ENCODE results near the gene GAL3ST2. TPM values are rescaled to one million over a fixed set of nuclear protein-coding genes. Genes with fewer than 3 reads are reported as not detected.

GAL3ST2 gene
- total and polyA plus RNA-seq, 2 of the 8 experiments (the other 6 are each of a cell fraction or from before 2014, with no cell fraction given), result not detected

DNA sequence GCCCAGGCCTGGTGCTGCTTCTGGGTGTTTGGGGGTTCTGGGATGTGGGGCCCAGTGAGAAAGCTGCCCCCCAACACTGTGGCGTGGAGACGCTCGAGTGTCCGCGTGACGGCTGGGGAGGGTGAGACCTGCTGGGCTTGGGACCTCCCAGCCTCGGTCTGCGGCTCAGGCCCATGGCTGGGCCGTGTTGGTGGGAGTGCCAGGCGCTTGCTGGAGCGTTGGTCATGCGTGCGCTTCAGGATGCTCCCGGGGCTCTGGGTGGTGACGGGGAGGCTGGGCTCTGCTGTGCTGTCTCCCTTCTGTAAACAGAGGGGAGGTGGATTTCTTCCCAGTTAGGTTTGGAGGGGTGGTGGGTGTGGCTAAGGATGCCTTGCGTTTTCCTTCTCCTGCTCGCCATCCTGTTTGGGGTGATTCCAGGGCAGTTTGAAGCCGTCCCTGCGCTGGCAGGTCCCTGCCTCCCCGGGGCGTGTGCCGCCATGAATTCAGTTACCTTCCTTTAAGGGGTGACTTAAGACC, 606 bp downstream of the GAL3ST2 start (continued):
- TF ChIP-seq, protein P1, sequence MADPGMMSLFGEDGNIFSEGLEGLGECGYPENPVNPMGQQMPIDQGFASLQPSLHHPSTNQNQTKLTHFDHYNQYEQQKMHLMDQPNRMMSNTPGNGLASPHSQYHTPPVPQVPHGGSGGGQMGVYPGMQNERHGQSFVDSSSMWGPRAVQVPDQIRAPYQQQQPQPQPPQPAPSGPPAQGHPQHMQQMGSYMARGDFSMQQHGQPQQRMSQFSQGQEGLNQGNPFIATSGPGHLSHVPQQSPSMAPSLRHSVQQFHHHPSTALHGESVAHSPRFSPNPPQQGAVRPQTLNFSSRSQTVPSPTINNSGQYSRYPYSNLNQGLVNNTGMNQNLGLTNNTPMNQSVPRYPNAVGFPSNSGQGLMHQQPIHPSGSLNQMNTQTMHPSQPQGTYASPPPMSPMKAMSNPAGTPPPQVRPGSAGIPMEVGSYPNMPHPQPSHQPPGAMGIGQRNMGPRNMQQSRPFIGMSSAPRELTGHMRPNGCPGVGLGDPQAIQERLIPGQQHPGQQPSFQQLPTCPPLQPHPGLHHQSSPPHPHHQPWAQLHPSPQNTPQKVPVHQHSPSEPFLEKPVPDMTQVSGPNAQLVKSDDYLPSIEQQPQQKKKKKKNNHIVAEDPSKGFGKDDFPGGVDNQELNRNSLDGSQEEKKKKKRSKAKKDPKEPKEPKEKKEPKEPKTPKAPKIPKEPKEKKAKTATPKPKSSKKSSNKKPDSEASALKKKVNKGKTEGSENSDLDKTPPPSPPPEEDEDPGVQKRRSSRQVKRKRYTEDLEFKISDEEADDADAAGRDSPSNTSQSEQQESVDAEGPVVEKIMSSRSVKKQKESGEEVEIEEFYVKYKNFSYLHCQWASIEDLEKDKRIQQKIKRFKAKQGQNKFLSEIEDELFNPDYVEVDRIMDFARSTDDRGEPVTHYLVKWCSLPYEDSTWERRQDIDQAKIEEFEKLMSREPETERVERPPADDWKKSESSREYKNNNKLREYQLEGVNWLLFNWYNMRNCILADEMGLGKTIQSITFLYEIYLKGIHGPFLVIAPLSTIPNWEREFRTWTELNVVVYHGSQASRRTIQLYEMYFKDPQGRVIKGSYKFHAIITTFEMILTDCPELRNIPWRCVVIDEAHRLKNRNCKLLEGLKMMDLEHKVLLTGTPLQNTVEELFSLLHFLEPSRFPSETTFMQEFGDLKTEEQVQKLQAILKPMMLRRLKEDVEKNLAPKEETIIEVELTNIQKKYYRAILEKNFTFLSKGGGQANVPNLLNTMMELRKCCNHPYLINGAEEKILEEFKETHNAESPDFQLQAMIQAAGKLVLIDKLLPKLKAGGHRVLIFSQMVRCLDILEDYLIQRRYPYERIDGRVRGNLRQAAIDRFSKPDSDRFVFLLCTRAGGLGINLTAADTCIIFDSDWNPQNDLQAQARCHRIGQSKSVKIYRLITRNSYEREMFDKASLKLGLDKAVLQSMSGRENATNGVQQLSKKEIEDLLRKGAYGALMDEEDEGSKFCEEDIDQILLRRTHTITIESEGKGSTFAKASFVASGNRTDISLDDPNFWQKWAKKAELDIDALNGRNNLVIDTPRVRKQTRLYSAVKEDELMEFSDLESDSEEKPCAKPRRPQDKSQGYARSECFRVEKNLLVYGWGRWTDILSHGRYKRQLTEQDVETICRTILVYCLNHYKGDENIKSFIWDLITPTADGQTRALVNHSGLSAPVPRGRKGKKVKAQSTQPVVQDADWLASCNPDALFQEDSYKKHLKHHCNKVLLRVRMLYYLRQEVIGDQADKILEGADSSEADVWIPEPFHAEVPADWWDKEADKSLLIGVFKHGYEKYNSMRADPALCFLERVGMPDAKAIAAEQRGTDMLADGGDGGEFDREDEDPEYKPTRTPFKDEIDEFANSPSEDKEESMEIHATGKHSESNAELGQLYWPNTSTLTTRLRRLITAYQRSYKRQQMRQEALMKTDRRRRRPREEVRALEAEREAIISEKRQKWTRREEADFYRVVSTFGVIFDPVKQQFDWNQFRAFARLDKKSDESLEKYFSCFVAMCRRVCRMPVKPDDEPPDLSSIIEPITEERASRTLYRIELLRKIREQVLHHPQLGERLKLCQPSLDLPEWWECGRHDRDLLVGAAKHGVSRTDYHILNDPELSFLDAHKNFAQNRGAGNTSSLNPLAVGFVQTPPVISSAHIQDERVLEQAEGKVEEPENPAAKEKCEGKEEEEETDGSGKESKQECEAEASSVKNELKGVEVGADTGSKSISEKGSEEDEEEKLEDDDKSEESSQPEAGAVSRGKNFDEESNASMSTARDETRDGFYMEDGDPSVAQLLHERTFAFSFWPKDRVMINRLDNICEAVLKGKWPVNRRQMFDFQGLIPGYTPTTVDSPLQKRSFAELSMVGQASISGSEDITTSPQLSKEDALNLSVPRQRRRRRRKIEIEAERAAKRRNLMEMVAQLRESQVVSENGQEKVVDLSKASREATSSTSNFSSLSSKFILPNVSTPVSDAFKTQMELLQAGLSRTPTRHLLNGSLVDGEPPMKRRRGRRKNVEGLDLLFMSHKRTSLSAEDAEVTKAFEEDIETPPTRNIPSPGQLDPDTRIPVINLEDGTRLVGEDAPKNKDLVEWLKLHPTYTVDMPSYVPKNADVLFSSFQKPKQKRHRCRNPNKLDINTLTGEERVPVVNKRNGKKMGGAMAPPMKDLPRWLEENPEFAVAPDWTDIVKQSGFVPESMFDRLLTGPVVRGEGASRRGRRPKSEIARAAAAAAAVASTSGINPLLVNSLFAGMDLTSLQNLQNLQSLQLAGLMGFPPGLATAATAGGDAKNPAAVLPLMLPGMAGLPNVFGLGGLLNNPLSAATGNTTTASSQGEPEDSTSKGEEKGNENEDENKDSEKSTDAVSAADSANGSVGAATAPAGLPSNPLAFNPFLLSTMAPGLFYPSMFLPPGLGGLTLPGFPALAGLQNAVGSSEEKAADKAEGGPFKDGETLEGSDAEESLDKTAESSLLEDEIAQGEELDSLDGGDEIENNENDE (IDR thresholded peaks at IDR 0.05; ENCODE audit: insufficient replicate concordance, low read length), result no peak
- no peak for TF ChIP-seq TAF1 (IDR thresholded peaks at IDR 0.05; ENCODE audit: low read depth, low read length)
- TF ChIP-seq RNF2 (IDR thresholded peaks at IDR 0.05; ENCODE audit: borderline replicate concordance, low read depth, low read length, missing control alignments, poor library complexity, severe bottlenecking), result no peak
- TF ChIP-seq KDM4A (IDR thresholded peaks at IDR 0.05; ENCODE audit: low read depth, low read length, severe bottlenecking), result no peak
- no peak for TF ChIP-seq ATF2 (IDR thresholded peaks at IDR 0.05; ENCODE audit: low read length)
- no peak for TF ChIP-seq MAX (IDR thresholded peaks at IDR 0.05)
- TF ChIP-seq, protein P2, sequence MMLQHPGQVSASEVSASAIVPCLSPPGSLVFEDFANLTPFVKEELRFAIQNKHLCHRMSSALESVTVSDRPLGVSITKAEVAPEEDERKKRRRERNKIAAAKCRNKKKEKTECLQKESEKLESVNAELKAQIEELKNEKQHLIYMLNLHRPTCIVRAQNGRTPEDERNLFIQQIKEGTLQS (IDR thresholded peaks at IDR 0.05; ENCODE audit: insufficient read depth, low read depth, low read length), result no peak

Data from H1 (cell line).